ENCODE results near the gene C8B.

C8B gene

GRCh38 chr1:56952501-56952900 is 13.3 kb downstream of the C8B start:
- Histone ChIP-seq H3K27me3 (ENCODE audit: low read length) (no peaks in the 10 kb centered on the region), H3K9me3 (ENCODE audit: insufficient read depth, low read length) (no peaks in the 10 kb centered on the region), H3K36me3 (ENCODE audit: low read length) (no peaks in the 10 kb centered on the region), H3K27ac (ENCODE audit: low read depth, low read length) (no peak overlapping the region), H3K4me3 (ENCODE audit: insufficient read depth, low read length, poor library complexity, severe bottlenecking) (no peak overlapping the region), H4K20me1 (ENCODE audit: low read depth, low read length) (no peaks in the 10 kb centered on the region), H3F3A (ENCODE audit: insufficient read depth) (no peaks in the 10 kb centered on the region), H3K79me2 (ENCODE audit: insufficient read depth, low read length) (no peaks in the 10 kb centered on the region), H2AFZ (ENCODE audit: low read depth, low read length, severe bottlenecking) (no peak overlapping the region), H3K9ac (ENCODE audit: low read length) (no peak overlapping the region), H3K9me2 (replicated peaks; ENCODE audit: insufficient read depth, low read length) (no peaks in the 10 kb centered on the region), H3K4me2 (ENCODE audit: low read depth, low read length, poor library complexity, severe bottlenecking) (no peak overlapping the region)
- TF ChIP-seq CTCF (IDR thresholded peaks at IDR 0.05; ENCODE audit: insufficient read depth, low read length, poor library complexity, severe bottlenecking) (no peak), EZH2phosphoT487 (conservative IDR thresholded peaks at IDR 0.05; ENCODE audit: low read length) (no peak)

GRCh38 chr1:56948403-56949023 is 17.3 kb downstream of the C8B start:
- H3K79me2 ChIP-seq (ENCODE audit: insufficient read depth, low read length): no peaks in the 10 kb centered on the region
- no peaks in the 10 kb centered on the region for H3K9me3 ChIP-seq (ENCODE audit: insufficient read depth, low read length)
- H3K4me2 ChIP-seq (ENCODE audit: low read depth, low read length, poor library complexity, severe bottlenecking): no peak overlapping the region
- TF ChIP-seq CTCF (IDR thresholded peaks at IDR 0.05; ENCODE audit: insufficient read depth, low read length, poor library complexity, severe bottlenecking): no peak
- no peak for TF ChIP-seq EZH2phosphoT487 (conservative IDR thresholded peaks at IDR 0.05; ENCODE audit: low read length)
- H3K27ac ChIP-seq (ENCODE audit: low read depth, low read length): no peak overlapping the region
- no peaks in the 10 kb centered on the region for H3K36me3 ChIP-seq (ENCODE audit: low read length)
- no peak overlapping the region for H3K9ac ChIP-seq (ENCODE audit: low read length)
- H4K20me1 ChIP-seq (ENCODE audit: low read depth, low read length): no peaks in the 10 kb centered on the region
- H3F3A ChIP-seq (ENCODE audit: insufficient read depth): no peaks in the 10 kb centered on the region
- H3K9me2 ChIP-seq (replicated peaks; ENCODE audit: insufficient read depth, low read length): no peaks in the 10 kb centered on the region
- H2AFZ ChIP-seq (ENCODE audit: low read depth, low read length, severe bottlenecking): no peak overlapping the region
- no peaks in the 10 kb centered on the region for H3K27me3 ChIP-seq (ENCODE audit: low read length)
- no peak overlapping the region for H3K4me3 ChIP-seq (ENCODE audit: insufficient read depth, low read length, poor library complexity, severe bottlenecking)

GRCh38 chr1:56940039-56940438 is 25.8 kb downstream of the C8B start:
- Histone ChIP-seq H3K36me3 (ENCODE audit: low read length) (no peaks in the 10 kb centered on the region), H3K9me3 (ENCODE audit: insufficient read depth, low read length) (no peaks in the 10 kb centered on the region), H2AFZ (ENCODE audit: low read depth, low read length, severe bottlenecking) (no peak overlapping the region), H4K20me1 (ENCODE audit: low read depth, low read length) (no peaks in the 10 kb centered on the region), H3K79me2 (ENCODE audit: insufficient read depth, low read length) (no peaks in the 10 kb centered on the region), H3F3A (ENCODE audit: insufficient read depth) (no peaks in the 10 kb centered on the region), H3K9me2 (replicated peaks; ENCODE audit: insufficient read depth, low read length) (no peaks in the 10 kb centered on the region), H3K27ac (ENCODE audit: low read depth, low read length) (no peak overlapping the region), H3K4me3 (ENCODE audit: insufficient read depth, low read length, poor library complexity, severe bottlenecking) (no peak overlapping the region), H3K9ac (ENCODE audit: low read length) (no peak overlapping the region), H3K4me2 (ENCODE audit: low read depth, low read length, poor library complexity, severe bottlenecking) (no peak overlapping the region), H3K27me3 (ENCODE audit: low read length) (no peaks in the 10 kb centered on the region)
- TF ChIP-seq EZH2phosphoT487 (conservative IDR thresholded peaks at IDR 0.05; ENCODE audit: low read length) (no peak), CTCF (IDR thresholded peaks at IDR 0.05; ENCODE audit: insufficient read depth, low read length, poor library complexity, severe bottlenecking) (no peak)
